Measurements from ENCODE around the gene PRKCE. TPM values are rescaled to one million over a fixed set of nuclear protein-coding genes. Genes with fewer than 3 reads are reported as not detected.
A peak's percentile ranks its signal among the peaks of the same experiment; 100 is the strongest.

The PRKCE gene
- total and polyA plus RNA-seq, 2 of the 8 experiments (the other 6 are each of a cell fraction or from before 2014, with no cell fraction given): 0.54 to 2.1 TPM

DNA sequence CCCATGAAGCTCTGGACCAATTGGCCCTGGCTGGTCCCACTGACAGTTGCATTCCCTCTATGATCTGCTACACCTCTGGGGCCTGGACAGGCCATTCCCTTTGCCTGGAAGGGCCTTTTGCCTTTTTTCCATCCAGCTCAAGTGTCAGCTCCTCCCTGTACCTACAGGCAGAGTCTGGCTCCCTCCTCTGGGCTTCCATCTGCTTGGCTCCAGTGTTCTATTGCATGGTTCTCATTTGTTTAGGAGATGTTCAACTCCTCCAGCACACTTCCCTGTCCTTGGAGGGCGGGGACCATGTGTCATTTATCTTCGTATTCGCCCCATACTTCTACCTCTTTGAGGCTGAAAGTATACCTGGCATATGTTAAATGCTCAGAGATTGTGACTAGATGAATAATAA lies 61.1 kb downstream of the PRKCE start:
- Histone ChIP-seq H3K23ac (ENCODE audit: insufficient read length) (no peak overlapping the region), H2BK12ac (ENCODE audit: low read depth, low read length) (no peak overlapping the region), H3K36me3 (ENCODE audit: control insufficient read depth in 2 of 4, insufficient read depth in 4 of 4, low read length in 3 of 4) (no peaks in the 10 kb centered on the region), H3K4me2 (ENCODE audit: insufficient read depth in 1 of 2, low read depth in 2 of 2, low read length in 2 of 2) (no peak overlapping the region), H3K27me3 (replicated peaks in 1 of 4; ENCODE audit: control insufficient read depth in 3 of 4, extremely low read depth in 1 of 4, insufficient read depth in 3 of 4, low read length in 3 of 4) (no peaks in the 10 kb centered on the region), H3K4me1 (replicated peaks in 1 of 4; ENCODE audit: control insufficient read depth in 3 of 4, insufficient read depth in 4 of 4, low read length in 3 of 4) (0 out of 7 replicates have a peak, but pooled peaks cover 0 to 2% (median 0%) of the 10 kb centered on the region in 4 experiments), H3K4me3 (ENCODE audit: extremely low read depth in 1 of 4, insufficient read depth in 2 of 4, low read depth in 3 of 4, low read length in 4 of 4) (no peak overlapping the region), H3K14ac (ENCODE audit: insufficient read length) (no peak overlapping the region), H3K27ac (ENCODE audit: low read depth, low read length) (no peak overlapping the region), H2AFZ (ENCODE audit: low read length) (no peak overlapping the region), H2BK15ac (ENCODE audit: low read length) (no peak overlapping the region), H2AK5ac (ENCODE audit: low read depth, low read length) (no peak overlapping the region), H3K18ac (ENCODE audit: extremely low read depth, low read length) (no peak overlapping the region), H3K9me3 (ENCODE audit: insufficient read depth in 2 of 2, low read depth in 1 of 2, low read length in 1 of 2) (no peaks in the 10 kb centered on the region), H4K5ac (ENCODE audit: insufficient read length, low read depth, low read length) (no peak overlapping the region), H3K4ac (replicated peaks; ENCODE audit: insufficient read length, low read depth, low read length) (no peak overlapping the region), H2BK20ac (ENCODE audit: low read length) (no peak overlapping the region), H3K56ac (replicated peaks; ENCODE audit: insufficient read length, low read depth, low read length) (no peak overlapping the region), H4K20me1 (replicated peaks in 1 of 2; ENCODE audit: control insufficient read depth in 1 of 2, insufficient read depth in 2 of 2, low read length in 2 of 2) (no peaks in the 10 kb centered on the region), H2BK5ac (ENCODE audit: low read depth, low read length) (no peak overlapping the region), H4K8ac (ENCODE audit: extremely low read depth, insufficient read depth, low read length) (no peak overlapping the region), H3K23me2 (ENCODE audit: low read depth, low read length) (no peaks in the 10 kb centered on the region), H3K79me1 (ENCODE audit: low read depth, low read length) (no peaks in the 10 kb centered on the region), H3K79me2 (ENCODE audit: control insufficient read depth in 1 of 2, insufficient read depth in 2 of 2, low read length in 2 of 2) (no peaks in the 10 kb centered on the region), H3K9ac (replicated peaks in 1 of 4; ENCODE audit: extremely low read depth in 1 of 4, low read depth in 3 of 4, low read length in 3 of 4) (no peak overlapping the region), H4K91ac (replicated peaks; ENCODE audit: insufficient read length, low read length) (no peak overlapping the region), H2BK120ac (replicated peaks; ENCODE audit: low read depth, low read length) (no peak overlapping the region)
- ChIA-PET POLR2A (ENCODE audit: partially characterized antibody) (no interaction called here), CTCF (ENCODE audit: partially characterized antibody) (interaction anchor here (0.9 to 2.0 kb wide), 7 partner anchors 13 to 226 kb away, joined by 3 to 8 read pairs (median 3); no protein-coding TSS in a partner anchor)
- FAIRE-seq: no peak
- DNase-seq (ENCODE audit: low read depth in 1 of 2, low spot score in 2 of 2): no peak
- TF ChIP-seq, protein P1, sequence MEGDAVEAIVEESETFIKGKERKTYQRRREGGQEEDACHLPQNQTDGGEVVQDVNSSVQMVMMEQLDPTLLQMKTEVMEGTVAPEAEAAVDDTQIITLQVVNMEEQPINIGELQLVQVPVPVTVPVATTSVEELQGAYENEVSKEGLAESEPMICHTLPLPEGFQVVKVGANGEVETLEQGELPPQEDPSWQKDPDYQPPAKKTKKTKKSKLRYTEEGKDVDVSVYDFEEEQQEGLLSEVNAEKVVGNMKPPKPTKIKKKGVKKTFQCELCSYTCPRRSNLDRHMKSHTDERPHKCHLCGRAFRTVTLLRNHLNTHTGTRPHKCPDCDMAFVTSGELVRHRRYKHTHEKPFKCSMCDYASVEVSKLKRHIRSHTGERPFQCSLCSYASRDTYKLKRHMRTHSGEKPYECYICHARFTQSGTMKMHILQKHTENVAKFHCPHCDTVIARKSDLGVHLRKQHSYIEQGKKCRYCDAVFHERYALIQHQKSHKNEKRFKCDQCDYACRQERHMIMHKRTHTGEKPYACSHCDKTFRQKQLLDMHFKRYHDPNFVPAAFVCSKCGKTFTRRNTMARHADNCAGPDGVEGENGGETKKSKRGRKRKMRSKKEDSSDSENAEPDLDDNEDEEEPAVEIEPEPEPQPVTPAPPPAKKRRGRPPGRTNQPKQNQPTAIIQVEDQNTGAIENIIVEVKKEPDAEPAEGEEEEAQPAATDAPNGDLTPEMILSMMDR (IDR thresholded peaks at IDR 0.05; ENCODE audit: control extremely low read depth in 1 of 3, insufficient read depth in 1 of 3, low read depth in 1 of 3, low read length in 3 of 3): peak in 1 of 3 experiments; percentile 16; a peak in 1 of 4 replicates
- no peak for TF ChIP-seq YY1 (IDR thresholded peaks at IDR 0.05; ENCODE audit: low read depth, low read length)
- TF ChIP-seq RAD21 (IDR thresholded peaks at IDR 0.05 in 1 of 2, conservative IDR thresholded peaks at IDR 0.05 in 1 of 2; ENCODE audit: low read depth in 2 of 2, low read length in 2 of 2): peak; percentile 34 to 46
- WGBS, 2 experiments (ENCODE audit: extremely low coverage in 1 of 2, insufficient coverage in 1 of 2, insufficient read length in 1 of 2, insufficient replicate concordance in 2 of 2, low coverage in 1 of 2, low lambda C conversion rate in 2 of 2, missing lambda C conversion rate in 1 of 2): 94% methylated on average over 3 of the region's 3 CpGs; no CpG with 5 or more reads in 1 of the 2 experiments
